HEK293 (cell line): ENCODE data around the gene IL1RAPL1.

Source experiments
- CTCF ChIA-PET: fragments of 350-600 bp; formaldehyde crosslinking; extraction: SDS; loops from one replicate; lab custom pipeline; 2021; ENCODE audit warnings: antibody characterized with exemption; lab: Yijun Ruan, JAX
- POLR2A ChIA-PET: fragments of 300-600 bp; formaldehyde crosslinking; extraction: SDS; loops from one replicate; lab custom pipeline; 2020; ENCODE audit warnings: antibody characterized with exemption, inconsistent platforms; lab: Yijun Ruan, JAX
- H3K27ac ChIP-seq: fragments of 200-500 bp; sonication (Bioruptor generic); 2 replicates; pipeline ENCODE4 v1.5.1; 2014; ENCODE audit warnings: low read depth, low read length, control low read depth, inconsistent platforms; ENCODE audit errors: extremely low read depth
- H3K36me3 ChIP-seq, 2 experiments: fragments of 200-500 bp in 1 of 2; sonication (Bioruptor generic) in 1 of 2; 1 replicate in 1 of 2; 2 replicates in 1 of 2; pipeline ENCODE4 v1.5.1; 2014 to 2017; ENCODE audit warnings: inconsistent platforms in 2 of 2, low read length in 2 of 2; ENCODE audit not compliant: control insufficient read depth in 2 of 2, insufficient read depth in 1 of 2
- H3K4me1 ChIP-seq: fragments of 200-500 bp; sonication (Bioruptor generic); 2 replicates; pipeline ENCODE4 v1.5.1; 2014; ENCODE audit warnings: mild to moderate bottlenecking, low read length, inconsistent platforms; ENCODE audit not compliant: control insufficient read depth, insufficient read depth
- H3K4me3 ChIP-seq: 2 replicates; pipeline ENCODE4 v1.5.1; 2011; ENCODE audit warnings: low read depth, mild to moderate bottlenecking, control low read depth, low read length, moderate library complexity
- H3K9me3 ChIP-seq: fragments of 200-500 bp; sonication (Bioruptor generic); 2 replicates; pipeline ENCODE4 v1.5.1; 2014; ENCODE audit warnings: low read depth, low read length, inconsistent platforms; ENCODE audit not compliant: control insufficient read depth, insufficient read depth
- GLI4 ChIP-seq: fragments of 450-650 bp; formaldehyde crosslinking; IDR thresholded peaks from 2 replicates; pipeline ENCODE4 v1.5.1; 2016; ENCODE audit warnings: missing biosample characterization, missing genetic modification characterization
- SALL2 ChIP-seq: fragments of 450-650 bp; formaldehyde crosslinking; IDR thresholded peaks from 2 replicates; pipeline ENCODE4 v1.5.0; 2017; ENCODE audit warnings: missing biosample characterization, mild to moderate bottlenecking, missing genetic modification characterization, borderline replicate concordance
- ZBTB17 ChIP-seq: fragments of 450-650 bp; formaldehyde crosslinking; IDR thresholded peaks from 2 replicates; pipeline ENCODE4 v1.5.1; 2016; ENCODE audit warnings: missing biosample characterization, missing genetic modification characterization
- ZBTB20 ChIP-seq: fragments of 450-650 bp; formaldehyde crosslinking; IDR thresholded peaks from 2 replicates; pipeline ENCODE4 v1.5.1; 2016; ENCODE audit warnings: missing biosample characterization, missing genetic modification characterization
- ZFP69B ChIP-seq: fragments of 450-650 bp; formaldehyde crosslinking; IDR thresholded peaks from 2 replicates; pipeline ENCODE4 v1.5.1; 2016; ENCODE audit warnings: missing biosample characterization, missing genetic modification characterization
- ZIC2 ChIP-seq: fragments of 450-650 bp; formaldehyde crosslinking; IDR thresholded peaks from 2 replicates; pipeline ENCODE4 v1.5.1; 2016; ENCODE audit warnings: missing biosample characterization, missing genetic modification characterization
- ZNF10 ChIP-seq: fragments of 450-650 bp; formaldehyde crosslinking; IDR thresholded peaks from 2 replicates; pipeline ENCODE4 v1.5.1; 2017; ENCODE audit warnings: missing biosample characterization, missing genetic modification characterization
- ZNF214 ChIP-seq: fragments of 450-650 bp; formaldehyde crosslinking; IDR thresholded peaks from 2 replicates; pipeline ENCODE4 v1.5.1; 2017; ENCODE audit warnings: missing biosample characterization, mild to moderate bottlenecking, missing genetic modification characterization, borderline replicate concordance
- ZNF423 ChIP-seq: fragments of 450-650 bp; formaldehyde crosslinking; IDR thresholded peaks from 2 replicates; pipeline ENCODE4 v1.5.1; 2016; ENCODE audit warnings: missing biosample characterization, missing genetic modification characterization
- ZNF600 ChIP-seq: fragments of 450-650 bp; formaldehyde crosslinking; IDR thresholded peaks from 2 replicates; pipeline ENCODE4 v1.5.1; 2016; ENCODE audit warnings: missing biosample characterization, missing genetic modification characterization
- ZNF654 ChIP-seq: fragments of 450-650 bp; formaldehyde crosslinking; IDR thresholded peaks from 2 replicates; pipeline ENCODE4 v1.5.1; 2016; ENCODE audit warnings: low read depth, missing biosample characterization, missing genetic modification characterization
- ZNF670 ChIP-seq: fragments of 450-650 bp; formaldehyde crosslinking; IDR thresholded peaks from 2 replicates; pipeline ENCODE4 v1.5.1; 2016; ENCODE audit warnings: missing biosample characterization, missing genetic modification characterization, low read depth
- ZNF792 ChIP-seq: fragments of 450-650 bp; formaldehyde crosslinking; IDR thresholded peaks from 2 replicates; pipeline ENCODE4 v1.5.1; 2016; ENCODE audit warnings: missing biosample characterization, missing genetic modification characterization
- TF ChIP-seq, protein P1 (sequence below): sonication (generic); formaldehyde crosslinking; IDR thresholded peaks from 2 replicates; pipeline ENCODE4 v1.8.1; 2022; ENCODE audit warnings: mild to moderate bottlenecking, moderate library complexity, missing genetic modification reagents
- TF ChIP-seq, protein P2 (sequence below): fragments of 450-650 bp; formaldehyde crosslinking; IDR thresholded peaks from 2 replicates; pipeline ENCODE4 v1.5.1; 2016; ENCODE audit warnings: missing biosample characterization, missing genetic modification characterization
- TF ChIP-seq, protein P3 (sequence below): fragments of 450-650 bp; formaldehyde crosslinking; IDR thresholded peaks from 2 replicates; pipeline ENCODE4 v1.5.1; 2016; ENCODE audit warnings: missing biosample characterization, missing genetic modification characterization
- TF ChIP-seq, protein P4 (sequence below): fragments of 450-650 bp; formaldehyde crosslinking; IDR thresholded peaks from 2 replicates; pipeline ENCODE4 v1.5.1; 2016; ENCODE audit warnings: missing biosample characterization, missing genetic modification characterization
- TF ChIP-seq, protein P5 (sequence below): fragments of 450-650 bp; formaldehyde crosslinking; IDR thresholded peaks from 2 replicates; pipeline ENCODE4 v1.5.1; 2016; ENCODE audit warnings: missing biosample characterization, missing genetic modification characterization

Gene IL1RAPL1

DNA sequence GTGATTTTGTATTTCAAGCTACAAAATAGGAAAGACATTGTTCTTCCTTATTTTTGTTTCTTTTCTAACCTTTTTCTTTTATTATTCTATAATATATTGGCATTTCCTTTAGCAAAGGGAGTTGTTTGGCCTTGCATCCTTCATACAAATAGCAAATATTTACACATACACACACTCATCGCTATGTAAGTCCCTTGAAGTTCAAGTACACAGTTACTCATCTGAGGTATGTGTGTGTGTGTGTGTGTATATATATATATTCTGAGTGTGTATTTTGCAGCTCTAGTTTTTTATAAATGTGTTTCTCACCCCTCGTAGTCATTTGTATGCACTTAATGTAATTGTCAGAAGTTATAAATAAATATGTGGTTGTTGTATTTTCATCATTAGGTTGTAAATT lies 903.4 kb downstream of the IL1RAPL1 start:
- Histone ChIP-seq H3K4me3 (no peak overlapping the region), H3K4me1 (no peaks in the 10 kb centered on the region), H3K9me3 (no peaks in the 10 kb centered on the region), H3K27ac (no peak overlapping the region), H3K36me3 (no peaks in the 10 kb centered on the region)
- TF ChIP-seq ZBTB20 (tag by site-specific recombination): no peak
- TF ChIP-seq, protein P1, sequence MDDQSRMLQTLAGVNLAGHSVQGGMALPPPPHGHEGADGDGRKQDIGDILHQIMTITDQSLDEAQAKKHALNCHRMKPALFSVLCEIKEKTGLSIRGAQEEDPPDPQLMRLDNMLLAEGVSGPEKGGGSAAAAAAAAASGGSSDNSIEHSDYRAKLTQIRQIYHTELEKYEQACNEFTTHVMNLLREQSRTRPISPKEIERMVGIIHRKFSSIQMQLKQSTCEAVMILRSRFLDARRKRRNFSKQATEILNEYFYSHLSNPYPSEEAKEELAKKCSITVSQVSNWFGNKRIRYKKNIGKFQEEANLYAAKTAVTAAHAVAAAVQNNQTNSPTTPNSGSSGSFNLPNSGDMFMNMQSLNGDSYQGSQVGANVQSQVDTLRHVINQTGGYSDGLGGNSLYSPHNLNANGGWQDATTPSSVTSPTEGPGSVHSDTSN: no peak
- no peak for TF ChIP-seq ZNF600 (tag by site-specific recombination)
- TF ChIP-seq, protein P2, sequence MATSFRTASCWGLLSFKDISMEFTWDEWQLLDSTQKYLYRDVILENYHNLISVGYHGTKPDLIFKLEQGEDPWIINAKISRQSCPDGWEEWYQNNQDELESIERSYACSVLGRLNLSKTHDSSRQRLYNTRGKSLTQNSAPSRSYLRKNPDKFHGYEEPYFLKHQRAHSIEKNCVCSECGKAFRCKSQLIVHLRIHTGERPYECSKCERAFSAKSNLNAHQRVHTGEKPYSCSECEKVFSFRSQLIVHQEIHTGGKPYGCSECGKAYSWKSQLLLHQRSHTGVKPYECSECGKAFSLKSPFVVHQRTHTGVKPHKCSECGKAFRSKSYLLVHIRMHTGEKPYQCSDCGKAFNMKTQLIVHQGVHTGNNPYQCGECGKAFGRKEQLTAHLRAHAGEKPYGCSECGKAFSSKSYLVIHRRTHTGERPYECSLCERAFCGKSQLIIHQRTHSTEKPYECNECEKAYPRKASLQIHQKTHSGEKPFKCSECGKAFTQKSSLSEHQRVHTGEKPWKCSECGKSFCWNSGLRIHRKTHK: no peak
- no peak for TF ChIP-seq ZNF792 (tag by site-specific recombination)
- no peak for TF ChIP-seq ZNF670 (tag by site-specific recombination)
- ChIA-PET POLR2A (no interaction called here), CTCF (interaction anchor here (0.7 kb wide), 1 partner anchor 275 kb away, joined by 3 read pairs; no protein-coding TSS in a partner anchor)

DNA sequence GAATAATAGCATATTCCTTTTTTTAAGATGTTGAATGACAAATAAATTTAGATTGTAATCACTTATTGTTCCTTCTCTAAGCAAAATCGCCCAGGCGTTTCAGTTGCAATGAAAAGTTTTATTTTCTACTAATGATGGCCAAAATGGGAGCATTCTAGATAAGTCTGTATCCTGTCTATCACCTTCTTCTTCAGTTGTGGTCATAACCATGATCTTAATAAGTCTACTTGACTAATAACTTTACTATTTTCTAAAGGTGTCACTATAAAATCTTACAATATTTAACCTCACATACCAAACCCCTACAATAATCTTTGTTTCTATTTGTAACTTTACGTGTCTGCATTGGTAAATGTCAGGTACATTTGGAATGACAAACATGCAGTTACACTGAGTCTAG lies 904.4 kb downstream of the IL1RAPL1 start:
- no peaks in the 10 kb centered on the region for H3K9me3 ChIP-seq
- CTCF ChIA-PET: no interaction called here
- no peaks in the 10 kb centered on the region for H3K4me1 ChIP-seq
- H3K27ac ChIP-seq: no peak overlapping the region
- no peaks in the 10 kb centered on the region for H3K36me3 ChIP-seq
- TF ChIP-seq, protein P3, sequence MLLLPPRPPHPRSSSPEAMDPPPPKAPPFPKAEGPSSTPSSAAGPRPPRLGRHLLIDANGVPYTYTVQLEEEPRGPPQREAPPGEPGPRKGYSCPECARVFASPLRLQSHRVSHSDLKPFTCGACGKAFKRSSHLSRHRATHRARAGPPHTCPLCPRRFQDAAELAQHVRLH (tag by site-specific recombination): no peak
- TF ChIP-seq GLI4 (tag by site-specific recombination) (no peak), ZNF423 (tag by site-specific recombination) (no peak), SALL2 (tag by site-specific recombination) (no peak), ZNF10 (tag by site-specific recombination) (no peak), ZBTB17 (tag by site-specific recombination) (no peak), ZNF654 (no peak), ZIC2 (tag by site-specific recombination) (no peak), ZFP69B (tag by site-specific recombination) (no peak), ZNF214 (no peak)
- TF ChIP-seq, protein P4, sequence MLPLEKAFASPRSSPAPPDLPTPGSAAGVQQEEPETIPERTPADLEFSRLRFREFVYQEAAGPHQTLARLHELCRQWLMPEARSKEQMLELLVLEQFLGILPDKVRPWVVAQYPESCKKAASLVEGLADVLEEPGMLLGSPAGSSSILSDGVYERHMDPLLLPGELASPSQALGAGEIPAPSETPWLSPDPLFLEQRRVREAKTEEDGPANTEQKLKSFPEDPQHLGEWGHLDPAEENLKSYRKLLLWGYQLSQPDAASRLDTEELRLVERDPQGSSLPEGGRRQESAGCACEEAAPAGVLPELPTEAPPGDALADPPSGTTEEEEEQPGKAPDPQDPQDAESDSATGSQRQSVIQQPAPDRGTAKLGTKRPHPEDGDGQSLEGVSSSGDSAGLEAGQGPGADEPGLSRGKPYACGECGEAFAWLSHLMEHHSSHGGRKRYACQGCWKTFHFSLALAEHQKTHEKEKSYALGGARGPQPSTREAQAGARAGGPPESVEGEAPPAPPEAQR (tag by site-specific recombination): no peak
- TF ChIP-seq, protein P5, sequence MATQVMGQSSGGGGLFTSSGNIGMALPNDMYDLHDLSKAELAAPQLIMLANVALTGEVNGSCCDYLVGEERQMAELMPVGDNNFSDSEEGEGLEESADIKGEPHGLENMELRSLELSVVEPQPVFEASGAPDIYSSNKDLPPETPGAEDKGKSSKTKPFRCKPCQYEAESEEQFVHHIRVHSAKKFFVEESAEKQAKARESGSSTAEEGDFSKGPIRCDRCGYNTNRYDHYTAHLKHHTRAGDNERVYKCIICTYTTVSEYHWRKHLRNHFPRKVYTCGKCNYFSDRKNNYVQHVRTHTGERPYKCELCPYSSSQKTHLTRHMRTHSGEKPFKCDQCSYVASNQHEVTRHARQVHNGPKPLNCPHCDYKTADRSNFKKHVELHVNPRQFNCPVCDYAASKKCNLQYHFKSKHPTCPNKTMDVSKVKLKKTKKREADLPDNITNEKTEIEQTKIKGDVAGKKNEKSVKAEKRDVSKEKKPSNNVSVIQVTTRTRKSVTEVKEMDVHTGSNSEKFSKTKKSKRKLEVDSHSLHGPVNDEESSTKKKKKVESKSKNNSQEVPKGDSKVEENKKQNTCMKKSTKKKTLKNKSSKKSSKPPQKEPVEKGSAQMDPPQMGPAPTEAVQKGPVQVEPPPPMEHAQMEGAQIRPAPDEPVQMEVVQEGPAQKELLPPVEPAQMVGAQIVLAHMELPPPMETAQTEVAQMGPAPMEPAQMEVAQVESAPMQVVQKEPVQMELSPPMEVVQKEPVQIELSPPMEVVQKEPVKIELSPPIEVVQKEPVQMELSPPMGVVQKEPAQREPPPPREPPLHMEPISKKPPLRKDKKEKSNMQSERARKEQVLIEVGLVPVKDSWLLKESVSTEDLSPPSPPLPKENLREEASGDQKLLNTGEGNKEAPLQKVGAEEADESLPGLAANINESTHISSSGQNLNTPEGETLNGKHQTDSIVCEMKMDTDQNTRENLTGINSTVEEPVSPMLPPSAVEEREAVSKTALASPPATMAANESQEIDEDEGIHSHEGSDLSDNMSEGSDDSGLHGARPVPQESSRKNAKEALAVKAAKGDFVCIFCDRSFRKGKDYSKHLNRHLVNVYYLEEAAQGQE (tag by site-specific recombination): no peak
- no peak overlapping the region for H3K4me3 ChIP-seq
- POLR2A ChIA-PET: no interaction called here
